Purkinje cell (primary cell): ENCODE measurements around the gene FYTTD1. TPM values are rescaled to one million over a fixed set of nuclear protein-coding genes. Genes with fewer than 3 reads are reported as not detected.

Experiments used
- polyA plus RNA-seq: library from polyadenylated mRNA; unstranded; fragments of >200 nt; fragmentation: Nextera tagmentation; gene quantifications from 2 replicates; pipeline ENCODE4 v1.2.1, GENCODE V29; 2014

The FYTTD1 gene, protein sequence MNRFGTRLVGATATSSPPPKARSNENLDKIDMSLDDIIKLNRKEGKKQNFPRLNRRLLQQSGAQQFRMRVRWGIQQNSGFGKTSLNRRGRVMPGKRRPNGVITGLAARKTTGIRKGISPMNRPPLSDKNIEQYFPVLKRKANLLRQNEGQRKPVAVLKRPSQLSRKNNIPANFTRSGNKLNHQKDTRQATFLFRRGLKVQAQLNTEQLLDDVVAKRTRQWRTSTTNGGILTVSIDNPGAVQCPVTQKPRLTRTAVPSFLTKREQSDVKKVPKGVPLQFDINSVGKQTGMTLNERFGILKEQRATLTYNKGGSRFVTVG
- 29.0 and 32.1 TPM in 2 replicates for polyA plus RNA-seq

DNA sequence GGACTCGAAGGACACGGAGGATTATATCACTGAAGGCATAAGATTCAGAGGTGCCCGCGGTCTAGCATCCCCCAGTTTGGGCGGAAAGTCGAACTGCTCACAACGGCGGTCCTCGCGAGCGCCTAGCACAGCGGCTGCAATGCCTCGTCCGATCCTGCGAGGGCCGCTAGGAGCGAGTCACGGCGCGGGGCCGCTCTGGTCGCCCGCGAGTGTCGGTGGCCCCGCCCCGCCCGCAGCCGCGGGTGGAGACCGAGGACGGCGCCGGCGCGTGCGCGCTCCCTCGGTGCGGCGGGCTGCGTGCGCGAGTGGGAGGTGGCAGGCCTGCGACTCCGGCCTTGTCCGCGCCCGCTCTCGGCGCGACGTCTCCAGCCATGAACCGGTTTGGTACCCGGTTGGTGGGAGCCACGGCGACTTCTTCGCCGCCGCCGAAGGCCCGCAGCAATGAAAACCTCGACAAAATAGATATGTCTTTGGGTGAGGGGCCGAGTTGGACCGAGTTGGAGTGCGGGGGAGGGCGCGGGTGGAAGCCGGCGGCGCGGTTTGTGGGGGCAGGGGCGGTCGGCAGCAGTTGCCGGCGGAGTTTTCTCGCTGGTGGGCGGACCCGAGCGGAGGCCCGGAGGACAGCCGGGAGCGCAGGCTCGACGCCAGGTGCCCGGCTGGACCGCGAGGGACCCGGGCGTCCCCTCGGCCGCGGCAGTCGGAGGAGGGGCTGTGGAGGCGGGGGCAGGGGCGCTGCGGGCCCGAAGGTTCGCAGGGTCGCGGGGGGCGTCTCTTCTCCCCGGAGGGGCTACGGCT lies at the start of gene FYTTD1:
Gene FYTTD1, plus strand, starts transcription at position 283 of the 795 bp plus-strand sequence. Its CDS starts 89 bp downstream, at position 372.

DNA sequence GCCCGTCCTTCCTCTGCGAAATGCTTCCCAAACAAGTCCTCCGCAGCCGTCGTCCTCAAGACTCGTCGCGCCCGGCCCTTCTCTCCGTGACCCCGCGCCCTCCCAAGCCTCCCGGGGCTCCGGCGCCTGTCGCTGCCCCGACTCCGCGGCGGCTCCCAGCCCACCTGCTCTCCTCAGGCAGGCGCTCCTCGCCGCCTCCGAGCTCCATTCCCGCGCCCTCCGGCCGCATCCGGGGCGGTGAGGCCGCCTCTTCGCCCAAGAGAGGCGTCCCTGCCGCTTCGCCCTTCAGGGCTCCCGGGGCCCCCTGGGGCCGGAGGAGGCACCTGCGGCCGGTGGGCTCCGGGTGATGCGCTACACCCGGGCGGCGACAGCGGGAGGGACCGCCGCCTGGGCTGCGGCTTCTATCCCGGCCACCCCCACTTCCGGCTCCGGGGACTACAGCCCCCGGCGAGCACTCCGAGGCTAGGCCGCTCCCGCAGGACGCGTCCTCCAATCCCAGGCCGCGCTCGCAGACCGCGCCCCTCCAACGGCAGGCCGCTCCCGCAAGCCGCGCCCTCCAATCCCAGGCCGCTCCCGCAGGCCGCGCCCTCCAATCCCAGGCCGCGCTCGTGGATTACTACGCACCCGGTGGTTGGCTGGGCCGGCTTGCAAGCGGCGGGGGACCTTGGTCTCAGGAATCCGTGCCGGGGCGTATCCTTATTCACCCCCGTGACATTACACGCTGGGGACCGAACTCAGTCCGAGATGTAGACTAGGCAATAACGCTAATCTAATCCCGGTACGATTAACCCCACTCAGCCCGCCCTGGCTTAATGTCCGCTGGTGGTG lies 13.0 kb upstream of the FYTTD1 start, which contains the start of gene RUBCN:
Gene RUBCN, minus strand, starts transcription at position 414 of the 828 bp plus-strand sequence. Its CDS starts 185 bp downstream, at position 229.

DNA sequence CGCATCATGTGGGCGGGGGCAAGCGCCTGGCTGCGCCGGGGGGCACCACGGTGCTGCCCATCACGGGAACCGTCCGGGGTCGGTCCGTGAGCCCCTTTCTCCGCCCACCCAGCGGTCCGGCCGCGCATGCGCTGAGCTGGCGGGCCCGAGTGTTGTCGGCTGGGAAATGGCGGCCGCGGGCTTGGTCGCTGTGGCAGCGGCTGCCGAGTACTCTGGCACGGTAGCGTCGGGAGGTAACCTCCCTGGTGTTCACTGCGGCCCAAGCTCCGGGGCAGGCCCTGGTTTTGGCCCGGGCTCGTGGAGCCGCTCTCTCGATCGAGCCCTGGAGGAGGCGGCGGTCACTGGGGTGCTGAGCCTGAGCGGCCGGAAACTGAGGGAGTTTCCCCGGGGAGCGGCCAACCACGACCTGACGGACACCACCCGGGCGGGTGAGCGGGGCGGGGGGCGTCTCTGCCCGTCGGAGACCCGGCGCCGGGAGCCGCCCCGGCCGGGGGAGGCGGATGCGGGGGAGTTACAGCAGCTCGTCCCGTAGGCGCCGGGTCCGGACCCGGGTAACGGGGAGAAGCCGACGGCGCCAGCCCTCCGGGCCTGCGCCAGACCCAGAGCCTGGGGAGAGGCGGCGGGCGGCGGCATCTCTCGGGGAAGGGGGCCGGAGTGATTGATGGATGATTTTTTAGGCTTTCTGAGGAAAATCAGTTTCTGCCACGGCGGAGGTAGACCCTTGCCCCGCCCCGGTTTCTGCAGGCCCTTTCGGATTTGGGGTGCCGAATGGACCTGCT lies 41.6 kb downstream of the FYTTD1 start, which contains the start of gene LRCH3:
Gene LRCH3, plus strand, starts transcription at position 142 of the 779 bp plus-strand sequence. Its CDS starts 25 bp downstream, at position 167.

Other genes with a start within 250 kb of the FYTTD1 start
- 5.0 and 9.7 TPM in 2 replicates for gene BDH1, start 193.9 kb upstream of the FYTTD1 start, polyA plus RNA-seq
- 11.6 and 17.3 TPM in 2 replicates for gene RUBCN, start 13.0 kb upstream of the FYTTD1 start, polyA plus RNA-seq
- 6.2 and 6.9 TPM in 2 replicates for gene LRCH3, start 41.4 kb downstream of the FYTTD1 start, polyA plus RNA-seq
- gene RPL35A, start 200.3 kb downstream of the FYTTD1 start, polyA plus RNA-seq: 936 and 952 TPM in 2 replicates
- 7.8 and 9.8 TPM in 2 replicates for gene LMLN, start 210.3 kb downstream of the FYTTD1 start, polyA plus RNA-seq